ENCODE measurements around the gene NPAS3.

- TF ChIP-seq EZH2 (IDR thresholded peaks at IDR 0.05) (no peak), POLR2AphosphoS5 (IDR thresholded peaks at IDR 0.05; ENCODE audit: borderline replicate concordance, low read depth, low read length) (no peak)
Observed at GRCh38 chr14:33850826-33851225, 912.1 kb downstream of the NPAS3 start.
